Measurements from ENCODE around the gene ZFY. TPM values are rescaled to one million over a fixed set of nuclear protein-coding genes. Genes with fewer than 3 reads are reported as not detected.

ZFY gene
- total and polyA plus RNA-seq, 2 donors (not counting 1 experiment from before 2014, with no cell fraction given), result 30.2 TPM; not detected in 1

DNA sequence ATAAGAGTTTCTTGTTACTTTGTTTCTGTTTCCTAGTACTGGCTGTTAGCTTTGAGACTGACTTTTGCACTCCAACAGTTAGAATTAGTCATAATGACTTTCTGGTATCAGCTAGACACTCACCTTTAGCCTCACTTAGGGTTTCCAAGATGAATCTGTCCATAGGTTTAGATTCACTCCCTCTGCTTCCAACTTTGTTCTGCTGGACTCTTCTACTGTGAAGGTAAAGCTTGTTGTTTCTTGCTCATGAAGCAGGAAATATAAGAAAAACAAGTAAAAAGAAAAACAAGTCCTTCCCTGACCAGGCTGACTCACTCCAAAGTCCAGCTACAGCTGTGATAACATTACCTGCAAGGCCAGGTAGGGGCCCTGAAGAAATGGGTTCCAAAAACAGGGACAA lies 67.0 kb downstream of the ZFY start:
- no peaks in the 10 kb centered on the region for H3K9me3 Mint-ChIP-seq (ENCODE audit: insufficient read depth)
- Histone ChIP-seq H3K9me3 (ENCODE audit: control extremely low read depth in 1 of 3, control insufficient read depth in 2 of 3, insufficient read depth in 1 of 3, low read length in 2 of 3) (no peaks in the 10 kb centered on the region), H3K9ac (ENCODE audit: low read length) (no peak overlapping the region), H3K27ac (ENCODE audit: low read length in 2 of 2) (peak overlapping the region in 1 of 2 donors; percentile 94), H3K27me3 (replicated peaks in 1 of 4; ENCODE audit: control extremely low read depth in 1 of 4, control insufficient read depth in 3 of 4, insufficient read depth in 4 of 4, low read length in 3 of 4) (no peaks in the 10 kb centered on the region), H3K4me2 (replicated peaks; ENCODE audit: low read depth, low read length, poor library complexity, severe bottlenecking) (no peak overlapping the region), H4K20me1 (ENCODE audit: control insufficient read depth, insufficient read depth, low read length, poor library complexity, severe bottlenecking) (no peaks in the 10 kb centered on the region), H3K79me2 (ENCODE audit: control insufficient read depth, insufficient read depth, low read length) (no peaks in the 10 kb centered on the region), H2AFZ (ENCODE audit: insufficient read depth, low read depth, low read length, poor library complexity, severe bottlenecking) (no peak overlapping the region), H3K4me1 (ENCODE audit: control insufficient read depth in 2 of 2, insufficient read depth in 2 of 2, low read length in 2 of 2) (peaks cover 0 to 37% of the 10 kb centered on the region in 2 donors), H3K36me3 (replicated peaks in 1 of 2; ENCODE audit: control extremely low read depth in 1 of 2, control insufficient read depth in 1 of 2, extremely low read depth in 1 of 2, insufficient read depth in 2 of 2, low read length in 1 of 2) (no peaks in the 10 kb centered on the region), H3K4me3 (ENCODE audit: control extremely low read depth in 1 of 5, extremely low read depth in 1 of 5, insufficient read depth in 1 of 5, low read depth in 2 of 5, low read length in 4 of 5) (peak overlapping the region in 1 of 5 experiments; percentile 67)
- ChIA-PET POLR2A (no interaction called here), CTCF (no interaction called here)
- peak; percentile 18 for DNase-seq
- peaks cover 49% of the 10 kb centered on the region for H3K4me1 Mint-ChIP-seq
- no peaks in the 10 kb centered on the region for H3K27me3 Mint-ChIP-seq
- TF ChIP-seq CTCF (IDR thresholded peaks at IDR 0.05) (no peak), EZH2 (IDR thresholded peaks at IDR 0.05; ENCODE audit: borderline replicate concordance, insufficient read depth, low read depth, low read length, poor library complexity, severe bottlenecking) (no peak)
- intact Hi-C loops (cut with micrococcal nuclease), result loop anchor here (2.0 to 5.0 kb wide), 2 partner anchors 15 to 65 kb away; partner anchors contain the start of gene ZFY
- H3K27ac Mint-ChIP-seq, result peak overlapping the region; percentile 96
- ATAC-seq (ENCODE audit: low read depth), result no peak
- H3K4me3 Mint-ChIP-seq, result peak overlapping the region; percentile 93

- Histone ChIP-seq H3K9me3 (ENCODE audit: control extremely low read depth in 1 of 3, control insufficient read depth in 2 of 3, insufficient read depth in 1 of 3, low read length in 2 of 3) (no peaks in the 10 kb centered on the region), H3K4me3 (ENCODE audit: control extremely low read depth in 1 of 5, extremely low read depth in 1 of 5, insufficient read depth in 1 of 5, low read depth in 2 of 5, low read length in 4 of 5) (peak overlapping the region in 2 of 5 experiments; percentile 67 to 83), H3K27me3 (replicated peaks in 1 of 4; ENCODE audit: control extremely low read depth in 1 of 4, control insufficient read depth in 3 of 4, insufficient read depth in 4 of 4, low read length in 3 of 4) (no peaks in the 10 kb centered on the region), H3K79me2 (ENCODE audit: control insufficient read depth, insufficient read depth, low read length) (no peaks in the 10 kb centered on the region), H4K20me1 (ENCODE audit: control insufficient read depth, insufficient read depth, low read length, poor library complexity, severe bottlenecking) (no peaks in the 10 kb centered on the region), H2AFZ (ENCODE audit: insufficient read depth, low read depth, low read length, poor library complexity, severe bottlenecking) (no peak overlapping the region), H3K27ac (ENCODE audit: low read length in 2 of 2) (peak overlapping the region in 1 of 2 donors; percentile 94), H3K4me2 (replicated peaks; ENCODE audit: low read depth, low read length, poor library complexity, severe bottlenecking) (no peak overlapping the region), H3K4me1 (ENCODE audit: control insufficient read depth in 2 of 2, insufficient read depth in 2 of 2, low read length in 2 of 2) (peaks cover 0 to 44% of the 10 kb centered on the region in 2 donors), H3K36me3 (replicated peaks in 1 of 2; ENCODE audit: control extremely low read depth in 1 of 2, control insufficient read depth in 1 of 2, extremely low read depth in 1 of 2, insufficient read depth in 2 of 2, low read length in 1 of 2) (peaks cover 0 to 1% of the 10 kb centered on the region in 2 experiments), H3K9ac (ENCODE audit: low read length) (no peak overlapping the region)
- Mint-ChIP-seq H3K27me3 (no peaks in the 10 kb centered on the region), H3K4me3 (peak overlapping the region; percentile 93), H3K27ac (peak overlapping the region; percentile 96), H3K9me3 (ENCODE audit: insufficient read depth) (no peaks in the 10 kb centered on the region), H3K4me1 (peaks cover 57% of the 10 kb centered on the region)
- DNase-seq (peak; percentile 45), ATAC-seq (ENCODE audit: low read depth) (peak; percentile 64)
- CTCF ChIA-PET, result no interaction called here
- TF ChIP-seq EZH2 (IDR thresholded peaks at IDR 0.05; ENCODE audit: borderline replicate concordance, insufficient read depth, low read depth, low read length, poor library complexity, severe bottlenecking) (no peak), CTCF (IDR thresholded peaks at IDR 0.05) (no peak)
- POLR2A ChIA-PET, result no interaction called here
- WGBS (ENCODE audit: insufficient coverage), result 6% methylated on average over 10 of the region's 15 CpGs
- intact Hi-C loops (cut with micrococcal nuclease), result loop anchor here (2.0 to 5.0 kb wide), 2 partner anchors 14 to 66 kb away; partner anchors contain the start of gene ZFY
These were observed 67.7 kb downstream of the ZFY start for GRCh38 chrY:3002680-3003515.

All from B cell (primary cell).